ENCODE data around the gene RARG. TPM values are rescaled to one million over a fixed set of nuclear protein-coding genes. Genes with fewer than 3 reads are reported as not detected.

Gene RARG
- total RNA-seq, 1 experiment from 2014 or later, result 77.2 TPM

GRCh38 chr12:53220694-53221202 is 11.3 kb downstream of the RARG start (continued):
- TF ChIP-seq ATF2 (CRISPR knock-in tag; IDR thresholded peaks at IDR 0.05; ENCODE audit: borderline replicate concordance, low read depth) (no peak), SP1 (CRISPR knock-in tag; conservative IDR thresholded peaks at IDR 0.05) (peak; percentile 56; the same call in 1 of the 2 replicates), ZNF263 (CRISPR knock-in tag; IDR thresholded peaks at IDR 0.05; ENCODE audit: low read depth) (no peak), TEAD1 (CRISPR knock-in tag; IDR thresholded peaks at IDR 0.05) (peak; percentile 84; the same call in 1 of the 2 replicates), SMAD4 (CRISPR knock-in tag; IDR thresholded peaks at IDR 0.05) (0 out of 2 replicates have a peak, but pooled peaks have one; percentile 57), SMAD3 (CRISPR knock-in tag; IDR thresholded peaks at IDR 0.05; ENCODE audit: borderline replicate concordance) (no peak), ATF6 (CRISPR knock-in tag; IDR thresholded peaks at IDR 0.05) (no peak), ZBTB21 (CRISPR knock-in tag; IDR thresholded peaks at IDR 0.05; ENCODE audit: borderline replicate concordance) (no peak), E2F4 (CRISPR knock-in tag; IDR thresholded peaks at IDR 0.05; ENCODE audit: borderline replicate concordance, low read depth) (no peak), ZNF423 (CRISPR knock-in tag; IDR thresholded peaks at IDR 0.05) (no peak), ZNF121 (CRISPR knock-in tag; IDR thresholded peaks at IDR 0.05) (no peak)

- CTCF ChIA-PET, result interaction anchor here (0.6 to 2.7 kb wide), 17 partner anchors 8 to 201 kb away, joined by 3 to 15 read pairs (median 7); partner anchors contain the start of genes ESPL1, PFDN5 and SP1
- Mint-ChIP-seq H3K36me3 (no peaks in the 10 kb centered on the region), H3K9me3 (no peaks in the 10 kb centered on the region), H3K27ac (peak overlapping the region; percentile 98), H3K4me3 (peak overlapping the region; percentile 90), H3K4me1 (peaks cover 75% of the 10 kb centered on the region), H3K27me3 (ENCODE audit: low read depth) (peaks cover 7% of the 10 kb centered on the region; the same call in 1 of the 2 replicates)
- DNase-seq (ENCODE audit: low spot score) (peak; percentile 67), ATAC-seq (peak; percentile 0)
- POLR2A ChIA-PET, result interaction anchor here (0.9 to 2.4 kb wide), 5 partner anchors 11 to 40 kb away, joined by 3 to 7 read pairs (median 6); partner anchors contain the start of genes CSAD and ZNF740
- 0 out of 2 replicates have a peak, but pooled peaks have one; percentile 44 for TF ChIP-seq ZBTB21 (CRISPR knock-in tag; IDR thresholded peaks at IDR 0.05; ENCODE audit: borderline replicate concordance)
- no peak for TF ChIP-seq ATF1 (CRISPR knock-in tag; IDR thresholded peaks at IDR 0.05)
- TF ChIP-seq ZBTB43 (CRISPR knock-in tag; IDR thresholded peaks at IDR 0.05), result peak; percentile 17; the same call in 1 of the 2 replicates
- 0 out of 2 replicates have a peak, but pooled peaks have one; percentile 28 for TF ChIP-seq ZNF232 (CRISPR knock-in tag; IDR thresholded peaks at IDR 0.05)
- no peak for TF ChIP-seq NR2C2 (CRISPR knock-in tag; IDR thresholded peaks at IDR 0.05)
- TF ChIP-seq TP53 (CRISPR knock-in tag; IDR thresholded peaks at IDR 0.05), result 0 out of 2 replicates have a peak, but pooled peaks have one; percentile 31
- no peak for TF ChIP-seq PREB (CRISPR knock-in tag; IDR thresholded peaks at IDR 0.05; ENCODE audit: borderline replicate concordance)
- TF ChIP-seq ZMAT4 (CRISPR knock-in tag; IDR thresholded peaks at IDR 0.05), result no peak
- no peak for TF ChIP-seq ZNF425 (CRISPR knock-in tag; conservative IDR thresholded peaks at IDR 0.05)
- TF ChIP-seq ATF2 (CRISPR knock-in tag; IDR thresholded peaks at IDR 0.05; ENCODE audit: borderline replicate concordance, low read depth), result no peak
- TF ChIP-seq KAT7 (CRISPR knock-in tag; IDR thresholded peaks at IDR 0.05; ENCODE audit: borderline replicate concordance), result 0 out of 2 replicates have a peak, but pooled peaks have one; percentile 59
- no peak for TF ChIP-seq NFE2L1 (CRISPR knock-in tag; IDR thresholded peaks at IDR 0.05)
Observed at GRCh38 chr12:53219956-53220693, 11.9 kb downstream of the RARG start.
